HepG2 (cell line): ENCODE measurements around the gene EEA1. TPM values are rescaled to one million over a fixed set of nuclear protein-coding genes. Genes with fewer than 3 reads are reported as not detected.
A peak's percentile ranks its signal among the peaks of the same experiment; 100 is the strongest.

Experiments
- ATAD3A ChIP-seq: sonication (generic); formaldehyde crosslinking; IDR thresholded peaks from 2 replicates; pipeline ENCODE4 v1.4.0; 2020; ENCODE audit warnings: missing genetic modification reagents
- BORCS8-MEF2B ChIP-seq: sonication (generic); formaldehyde crosslinking; IDR thresholded peaks from 2 replicates; pipeline ENCODE4 v1.8.0; 2022; ENCODE audit warnings: mild to moderate bottlenecking, missing genetic modification reagents
- HMG20A ChIP-seq: IDR thresholded peaks from 2 replicates; pipeline ENCODE4 v1.6.1; 2016; ENCODE audit warnings: borderline replicate concordance
- NFIB ChIP-seq: sonication (generic); formaldehyde crosslinking; IDR thresholded peaks from 2 replicates; pipeline ENCODE4 v1.9.0; 2021; ENCODE audit warnings: missing genetic modification reagents, mild to moderate bottlenecking, borderline replicate concordance
- SOX5 ChIP-seq: IDR thresholded peaks from 2 replicates; pipeline ENCODE4 v1.6.1; 2016; ENCODE audit warnings: borderline replicate concordance
- SSRP1 ChIP-seq: IDR thresholded peaks from 2 replicates; pipeline ENCODE4 v1.6.1; 2016; ENCODE audit warnings: control low read depth
- U2AF2 ChIP-seq: fragments of 200-400 bp; formaldehyde crosslinking; IDR thresholded peaks from 2 replicates; pipeline ENCODE4 v1.6.1; 2017; ENCODE audit warnings: low read depth, mild to moderate bottlenecking, low read length
- ZMYM2 ChIP-seq: sonication (generic); formaldehyde crosslinking; IDR thresholded peaks from 2 replicates; pipeline ENCODE4 v1.8.0; 2022; ENCODE audit warnings: mild to moderate bottlenecking, missing genetic modification reagents
- ZNF143 ChIP-seq: sonication (generic); formaldehyde crosslinking; IDR thresholded peaks from 2 replicates; pipeline ENCODE4 v1.4.0; 2020; ENCODE audit warnings: missing genetic modification reagents
- ZNF326 ChIP-seq: sonication (generic); formaldehyde crosslinking; IDR thresholded peaks from 2 replicates; pipeline ENCODE4 v1.4.0; 2020; ENCODE audit warnings: missing genetic modification reagents, borderline replicate concordance
- ZNF460 ChIP-seq: sonication (generic); formaldehyde crosslinking; IDR thresholded peaks from 2 replicates; pipeline ENCODE4 v1.5.1; 2020; ENCODE audit warnings: missing genetic modification reagents, mild to moderate bottlenecking, borderline replicate concordance
- ZNF605 ChIP-seq: sonication (generic); formaldehyde crosslinking; IDR thresholded peaks from 2 replicates; pipeline ENCODE4 v1.8.0; 2022; ENCODE audit warnings: mild to moderate bottlenecking, missing genetic modification reagents
- ZNF788 ChIP-seq: sonication (generic); formaldehyde crosslinking; IDR thresholded peaks from 2 replicates; pipeline ENCODE4 v1.5.0; 2020; ENCODE audit warnings: mild to moderate bottlenecking, missing genetic modification reagents, borderline replicate concordance
- ZZZ3 ChIP-seq: sonication (generic); formaldehyde crosslinking; IDR thresholded peaks from 2 replicates; pipeline ENCODE4 v1.4.0; 2020; ENCODE audit warnings: missing genetic modification reagents, mild to moderate bottlenecking, borderline replicate concordance
- polyA plus RNA-seq, 8 experiments: library from polyadenylated mRNA; depleted of rRNA in 3 of 8; stranded (reverse) in 7 of 8; unstranded in 1 of 8; fragments of >200 nt; fragmentation: Illumina TruSeq in 4 of 8; extraction: Trizol in 4 of 8; gene quantifications; 2 replicates each; pipeline versions ENCODE4 v1.2.1 to v1.2.3, GENCODE V29; 2011 to 2016; ENCODE audit warnings: low read depth in 4 of 8, missing spikeins in 1 of 8, mixed read lengths in 1 of 8; ENCODE audit not compliant: insufficient read depth in 1 of 8
- total RNA-seq, 5 experiments: library from RNA; depleted of rRNA; stranded (reverse); fragments of >200 nt; fragmentation: Illumina TruSeq; extraction: Trizol; gene quantifications; 2 replicates each; pipeline ENCODE4 v1.2.3, GENCODE V29; 2016; ENCODE audit warnings: low read depth in 1 of 5
- TF ChIP-seq, protein P1 (sequence below): IDR thresholded peaks from 2 replicates; pipeline ENCODE4 v1.6.1; 2016; ENCODE audit warnings: low read depth
- TF ChIP-seq, protein P2 (sequence below): IDR thresholded peaks from 2 replicates; pipeline ENCODE4 v1.6.1; 2012; ENCODE audit warnings: inconsistent platforms
- TF ChIP-seq, protein P3 (sequence below): sonication (generic); formaldehyde crosslinking; IDR thresholded peaks from 2 replicates; pipeline ENCODE4 v1.5.0; 2020; ENCODE audit warnings: missing genetic modification reagents, mild to moderate bottlenecking, borderline replicate concordance
- TF ChIP-seq, protein P4 (sequence below): sonication (generic); formaldehyde crosslinking; IDR thresholded peaks from 2 replicates; pipeline ENCODE4 v1.9.0; 2021; ENCODE audit warnings: missing genetic modification reagents, mild to moderate bottlenecking, borderline replicate concordance
- TF ChIP-seq, protein P5 (sequence below), 2 experiments: sonication (generic) in 1 of 2; formaldehyde crosslinking in 1 of 2; IDR thresholded peaks; 2 replicates each; pipeline versions ENCODE4 v1.5.1 to v1.6.1; 2011 to 2020; ENCODE audit warnings: borderline replicate concordance in 1 of 2, low read depth in 1 of 2, low read length in 1 of 2, mild to moderate bottlenecking in 1 of 2, missing genetic modification reagents in 1 of 2, moderate library complexity in 1 of 2
- TF ChIP-seq, protein P6 (sequence below): fragments of 450-650 bp; IDR thresholded peaks from 2 replicates; pipeline ENCODE4 v1.6.1; 2017; ENCODE audit warnings: mild to moderate bottlenecking
- TF ChIP-seq, protein P7 (sequence below): sonication (generic); formaldehyde crosslinking; IDR thresholded peaks from 2 replicates; pipeline ENCODE4 v1.4.0; 2020; ENCODE audit warnings: mild to moderate bottlenecking, missing genetic modification reagents

Gene EEA1
- total and polyA plus RNA-seq, 2 of the 13 experiments (the other 11 are each of a cell fraction or from before 2014, with no cell fraction given), result 5.0 to 19.3 TPM

DNA sequence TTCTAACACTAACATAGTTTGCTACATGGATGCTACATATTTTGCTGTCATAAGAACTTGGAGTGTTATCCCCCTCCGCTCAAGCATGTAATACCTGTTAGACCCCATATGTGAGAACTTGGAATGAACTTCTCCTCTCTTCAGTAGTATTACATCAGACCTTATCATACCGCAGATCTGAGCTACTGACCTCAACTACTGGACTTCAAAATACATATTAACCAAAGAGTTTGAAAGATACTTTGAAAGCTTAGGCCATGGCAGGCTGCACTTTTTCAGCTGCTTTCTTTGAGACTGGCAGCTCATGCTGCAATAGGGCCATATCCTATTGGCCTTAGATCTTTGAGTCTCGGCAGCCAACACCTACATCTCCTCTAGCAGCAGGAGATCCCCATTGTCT lies 74.8 kb downstream of the EEA1 start (continued):
- TF ChIP-seq, protein P1, sequence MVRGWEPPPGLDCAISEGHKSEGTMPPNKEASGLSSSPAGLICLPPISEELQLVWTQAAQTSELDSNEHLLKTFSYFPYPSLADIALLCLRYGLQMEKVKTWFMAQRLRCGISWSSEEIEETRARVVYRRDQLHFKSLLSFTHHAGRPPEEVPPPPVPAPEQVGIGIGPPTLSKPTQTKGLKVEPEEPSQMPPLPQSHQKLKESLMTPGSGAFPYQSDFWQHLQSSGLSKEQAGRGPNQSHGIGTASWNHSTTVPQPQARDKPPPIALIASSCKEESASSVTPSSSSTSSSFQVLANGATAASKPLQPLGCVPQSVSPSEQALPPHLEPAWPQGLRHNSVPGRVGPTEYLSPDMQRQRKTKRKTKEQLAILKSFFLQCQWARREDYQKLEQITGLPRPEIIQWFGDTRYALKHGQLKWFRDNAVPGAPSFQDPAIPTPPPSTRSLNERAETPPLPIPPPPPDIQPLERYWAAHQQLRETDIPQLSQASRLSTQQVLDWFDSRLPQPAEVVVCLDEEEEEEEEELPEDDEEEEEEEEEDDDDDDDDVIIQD, result peak; percentile 30; the same call in 1 of the 2 replicates
- TF ChIP-seq ZNF605 (CRISPR knock-in tag) (no peak), ZZZ3 (CRISPR knock-in tag) (no peak), BORCS8-MEF2B (no peak), ZNF788 (CRISPR knock-in tag) (no peak), U2AF2 (no peak), ZMYM2 (CRISPR knock-in tag) (0 out of 2 replicates have a peak, but pooled peaks have one; percentile 36), SSRP1 (CRISPR knock-in tag) (no peak), ZNF143 (CRISPR knock-in tag) (no peak), SOX5 (CRISPR knock-in tag) (no peak), ATAD3A (CRISPR knock-in tag) (no peak), NFIB (CRISPR knock-in tag) (no peak), ZNF326 (no peak), ZNF460 (no peak), HMG20A (CRISPR knock-in tag) (peak; percentile 56; the same call in 1 of the 2 replicates)
- TF ChIP-seq, protein P2, sequence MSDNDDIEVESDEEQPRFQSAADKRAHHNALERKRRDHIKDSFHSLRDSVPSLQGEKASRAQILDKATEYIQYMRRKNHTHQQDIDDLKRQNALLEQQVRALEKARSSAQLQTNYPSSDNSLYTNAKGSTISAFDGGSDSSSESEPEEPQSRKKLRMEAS, result no peak
- TF ChIP-seq, protein P3, sequence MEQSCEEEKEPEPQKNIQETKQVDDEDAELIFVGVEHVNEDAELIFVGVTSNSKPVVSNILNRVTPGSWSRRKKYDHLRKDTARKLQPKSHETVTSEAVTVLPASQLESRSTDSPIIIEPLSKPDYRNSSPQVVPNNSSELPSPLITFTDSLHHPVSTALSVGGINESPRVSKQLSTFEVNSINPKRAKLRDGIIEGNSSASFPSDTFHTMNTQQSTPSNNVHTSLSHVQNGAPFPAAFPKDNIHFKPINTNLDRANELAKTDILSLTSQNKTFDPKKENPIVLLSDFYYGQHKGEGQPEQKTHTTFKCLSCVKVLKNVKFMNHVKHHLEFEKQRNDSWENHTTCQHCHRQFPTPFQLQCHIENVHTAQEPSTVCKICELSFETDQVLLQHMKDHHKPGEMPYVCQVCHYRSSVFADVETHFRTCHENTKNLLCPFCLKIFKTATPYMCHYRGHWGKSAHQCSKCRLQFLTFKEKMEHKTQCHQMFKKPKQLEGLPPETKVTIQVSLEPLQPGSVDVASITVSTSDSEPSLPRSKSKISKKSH (CRISPR knock-in tag), result no peak
- TF ChIP-seq, protein P4, sequence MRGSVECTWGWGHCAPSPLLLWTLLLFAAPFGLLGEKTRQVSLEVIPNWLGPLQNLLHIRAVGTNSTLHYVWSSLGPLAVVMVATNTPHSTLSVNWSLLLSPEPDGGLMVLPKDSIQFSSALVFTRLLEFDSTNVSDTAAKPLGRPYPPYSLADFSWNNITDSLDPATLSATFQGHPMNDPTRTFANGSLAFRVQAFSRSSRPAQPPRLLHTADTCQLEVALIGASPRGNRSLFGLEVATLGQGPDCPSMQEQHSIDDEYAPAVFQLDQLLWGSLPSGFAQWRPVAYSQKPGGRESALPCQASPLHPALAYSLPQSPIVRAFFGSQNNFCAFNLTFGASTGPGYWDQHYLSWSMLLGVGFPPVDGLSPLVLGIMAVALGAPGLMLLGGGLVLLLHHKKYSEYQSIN (CRISPR knock-in tag), result no peak
- TF ChIP-seq, protein P5, sequence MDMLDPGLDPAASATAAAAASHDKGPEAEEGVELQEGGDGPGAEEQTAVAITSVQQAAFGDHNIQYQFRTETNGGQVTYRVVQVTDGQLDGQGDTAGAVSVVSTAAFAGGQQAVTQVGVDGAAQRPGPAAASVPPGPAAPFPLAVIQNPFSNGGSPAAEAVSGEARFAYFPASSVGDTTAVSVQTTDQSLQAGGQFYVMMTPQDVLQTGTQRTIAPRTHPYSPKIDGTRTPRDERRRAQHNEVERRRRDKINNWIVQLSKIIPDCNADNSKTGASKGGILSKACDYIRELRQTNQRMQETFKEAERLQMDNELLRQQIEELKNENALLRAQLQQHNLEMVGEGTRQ (IDR thresholded peaks at IDR 0.05; ENCODE audit: low read depth, low read length), result no peak
- TF ChIP-seq, protein P5 (CRISPR knock-in tag; IDR thresholded peaks at IDR 0.05; ENCODE audit: borderline replicate concordance), result no peak
- TF ChIP-seq, protein P6, sequence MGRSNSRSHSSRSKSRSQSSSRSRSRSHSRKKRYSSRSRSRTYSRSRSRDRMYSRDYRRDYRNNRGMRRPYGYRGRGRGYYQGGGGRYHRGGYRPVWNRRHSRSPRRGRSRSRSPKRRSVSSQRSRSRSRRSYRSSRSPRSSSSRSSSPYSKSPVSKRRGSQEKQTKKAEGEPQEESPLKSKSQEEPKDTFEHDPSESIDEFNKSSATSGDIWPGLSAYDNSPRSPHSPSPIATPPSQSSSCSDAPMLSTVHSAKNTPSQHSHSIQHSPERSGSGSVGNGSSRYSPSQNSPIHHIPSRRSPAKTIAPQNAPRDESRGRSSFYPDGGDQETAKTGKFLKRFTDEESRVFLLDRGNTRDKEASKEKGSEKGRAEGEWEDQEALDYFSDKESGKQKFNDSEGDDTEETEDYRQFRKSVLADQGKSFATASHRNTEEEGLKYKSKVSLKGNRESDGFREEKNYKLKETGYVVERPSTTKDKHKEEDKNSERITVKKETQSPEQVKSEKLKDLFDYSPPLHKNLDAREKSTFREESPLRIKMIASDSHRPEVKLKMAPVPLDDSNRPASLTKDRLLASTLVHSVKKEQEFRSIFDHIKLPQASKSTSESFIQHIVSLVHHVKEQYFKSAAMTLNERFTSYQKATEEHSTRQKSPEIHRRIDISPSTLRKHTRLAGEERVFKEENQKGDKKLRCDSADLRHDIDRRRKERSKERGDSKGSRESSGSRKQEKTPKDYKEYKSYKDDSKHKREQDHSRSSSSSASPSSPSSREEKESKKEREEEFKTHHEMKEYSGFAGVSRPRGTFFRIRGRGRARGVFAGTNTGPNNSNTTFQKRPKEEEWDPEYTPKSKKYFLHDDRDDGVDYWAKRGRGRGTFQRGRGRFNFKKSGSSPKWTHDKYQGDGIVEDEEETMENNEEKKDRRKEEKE, result no peak
- TF ChIP-seq, protein P7, sequence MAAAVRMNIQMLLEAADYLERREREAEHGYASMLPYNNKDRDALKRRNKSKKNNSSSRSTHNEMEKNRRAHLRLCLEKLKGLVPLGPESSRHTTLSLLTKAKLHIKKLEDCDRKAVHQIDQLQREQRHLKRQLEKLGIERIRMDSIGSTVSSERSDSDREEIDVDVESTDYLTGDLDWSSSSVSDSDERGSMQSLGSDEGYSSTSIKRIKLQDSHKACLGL (CRISPR knock-in tag), result no peak
